ENCODE results near the gene UMODL1. TPM values are rescaled to one million over a fixed set of nuclear protein-coding genes. Genes with fewer than 3 reads are reported as not detected.

The UMODL1 gene
- total RNA-seq, 2 donors from 2014 or later, result 0.35 to 0.37 TPM

DNA sequence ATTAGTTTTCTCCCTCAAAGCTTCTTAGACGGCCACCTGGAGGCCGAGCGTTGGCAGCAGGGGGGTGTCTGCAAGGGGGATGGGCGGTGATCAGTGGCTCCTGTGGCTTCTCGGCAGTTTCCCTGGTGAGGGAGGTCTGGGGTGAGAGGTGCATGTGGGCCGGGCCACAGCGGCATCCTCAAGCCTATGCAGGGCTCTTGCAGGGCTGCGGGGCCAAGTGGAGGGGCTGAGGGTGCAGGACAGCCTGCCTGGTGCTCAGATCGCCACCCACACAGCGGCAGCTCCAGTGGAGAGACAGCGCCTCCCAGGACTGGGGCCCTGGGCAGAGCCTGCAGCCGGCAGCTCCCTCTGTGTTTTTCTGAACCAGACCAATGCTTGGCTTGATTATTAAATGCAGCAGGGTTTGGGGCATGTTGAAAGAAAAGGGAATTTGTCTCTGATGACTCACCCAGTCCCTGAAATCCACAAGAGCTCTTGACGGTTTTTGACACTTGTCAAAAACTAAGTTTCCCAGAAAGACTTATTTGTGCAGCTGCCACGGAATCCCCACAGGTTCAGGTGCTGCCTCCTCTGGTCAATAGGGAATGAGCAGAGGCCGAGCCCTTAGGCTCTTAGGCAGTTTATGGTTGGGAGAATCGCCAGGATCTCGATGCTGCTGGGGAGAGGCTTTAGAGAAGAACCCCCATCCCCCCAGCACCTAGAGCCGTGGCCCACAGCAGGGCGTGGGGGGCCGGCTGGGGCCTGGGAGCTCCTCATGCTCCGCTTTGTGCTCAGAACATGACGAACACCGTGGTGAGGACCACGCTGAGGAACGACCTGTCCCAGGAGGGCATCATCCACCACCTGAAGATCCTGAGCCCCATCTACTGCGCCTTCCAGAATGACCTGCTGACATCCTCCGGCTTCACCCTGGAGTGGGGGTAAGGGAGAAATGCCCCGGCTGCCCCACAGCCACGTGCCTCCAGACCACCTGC is 54.7 kb downstream of the UMODL1 start:
- H3K4me1 ChIP-seq, result no peaks in the 10 kb centered on the region
- no peak overlapping the region for H3K27ac ChIP-seq
- no peaks in the 10 kb centered on the region for H3K27me3 ChIP-seq
- no peaks in the 10 kb centered on the region for H3K9me3 ChIP-seq
- no peak for DNase-seq
- H3K4me3 ChIP-seq, result no peak overlapping the region
- intact Hi-C loops (cut with DNase I), result no loop called here
- no peak overlapping the region for H3K9ac ChIP-seq (ENCODE audit: low read depth in 2 of 2, low read length in 2 of 2)
- no peak for TF ChIP-seq CTCF (IDR thresholded peaks at IDR 0.05)
- no peaks in the 10 kb centered on the region for H3K36me3 ChIP-seq

DNA sequence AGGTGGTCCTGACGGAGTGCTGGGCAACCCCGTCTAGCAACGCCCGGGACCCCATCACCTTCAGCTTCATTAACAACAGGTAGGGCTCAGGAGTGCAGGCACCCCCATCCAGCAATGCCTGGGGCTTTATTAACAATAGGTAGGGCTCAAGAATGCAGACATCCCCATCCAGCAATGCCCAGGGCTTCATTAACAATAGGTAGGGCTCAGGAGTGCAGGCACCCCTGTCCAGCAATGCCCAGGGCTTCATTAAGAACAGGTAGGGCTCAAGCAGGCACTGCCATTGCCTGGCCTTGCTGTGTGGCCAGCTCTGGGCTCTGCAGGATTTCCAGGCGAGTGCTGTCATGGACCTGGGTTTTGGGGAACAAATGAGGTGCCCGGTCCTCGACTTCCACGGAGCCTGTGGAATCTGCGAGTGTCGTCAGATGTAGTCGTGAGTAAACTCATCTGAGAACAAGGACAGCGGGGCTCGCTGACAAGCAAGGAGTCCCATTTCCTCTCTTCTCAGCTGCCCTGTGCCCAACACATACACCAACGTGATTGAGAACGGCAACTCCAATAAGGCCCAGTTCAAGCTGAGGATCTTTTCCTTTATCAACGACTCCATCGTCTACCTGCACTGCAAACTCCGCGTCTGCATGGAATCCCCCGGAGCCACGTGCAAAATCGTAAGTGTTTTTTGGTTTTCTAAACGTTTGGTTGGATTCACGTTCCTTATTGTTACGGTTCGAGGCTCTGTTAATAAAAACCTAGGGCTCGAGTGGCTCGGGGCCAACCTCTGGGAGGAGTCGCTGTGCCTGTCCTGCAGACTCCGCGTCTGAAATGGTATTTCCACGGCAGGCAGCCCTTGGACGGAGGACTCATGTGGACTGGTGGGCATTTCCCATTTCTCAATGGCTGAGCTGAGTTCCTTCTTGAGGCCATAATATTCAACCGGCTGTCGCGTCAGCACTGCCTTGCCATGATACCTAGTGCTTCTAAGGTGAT is 56.3 kb downstream of the UMODL1 start:
- no peaks in the 10 kb centered on the region for H3K27me3 ChIP-seq
- DNase-seq, result no peak
- intact Hi-C loops (cut with DNase I), result no loop called here
- no peak overlapping the region for H3K9ac ChIP-seq (ENCODE audit: low read depth in 2 of 2, low read length in 2 of 2)
- TF ChIP-seq CTCF (IDR thresholded peaks at IDR 0.05), result no peak
- H3K9me3 ChIP-seq, result no peaks in the 10 kb centered on the region
- no peak overlapping the region for H3K27ac ChIP-seq
- no peak overlapping the region for H3K4me3 ChIP-seq
- no peaks in the 10 kb centered on the region for H3K36me3 ChIP-seq
- no peaks in the 10 kb centered on the region for H3K4me1 ChIP-seq

GRCh38 chr21:42129300-42130266 is 58.5 kb downstream of the UMODL1 start:
- intact Hi-C loops (cut with DNase I), result no loop called here
- no peaks in the 10 kb centered on the region for H3K36me3 ChIP-seq
- H3K9me3 ChIP-seq, result no peaks in the 10 kb centered on the region
- no peak for TF ChIP-seq CTCF (IDR thresholded peaks at IDR 0.05)
- H3K4me1 ChIP-seq, result no peaks in the 10 kb centered on the region
- no peak overlapping the region for H3K9ac ChIP-seq (ENCODE audit: low read depth in 2 of 2, low read length in 2 of 2)
- H3K27ac ChIP-seq, result no peak overlapping the region
- H3K27me3 ChIP-seq, result no peaks in the 10 kb centered on the region
- H3K4me3 ChIP-seq, result no peak overlapping the region
- DNase-seq, result no peak

DNA sequence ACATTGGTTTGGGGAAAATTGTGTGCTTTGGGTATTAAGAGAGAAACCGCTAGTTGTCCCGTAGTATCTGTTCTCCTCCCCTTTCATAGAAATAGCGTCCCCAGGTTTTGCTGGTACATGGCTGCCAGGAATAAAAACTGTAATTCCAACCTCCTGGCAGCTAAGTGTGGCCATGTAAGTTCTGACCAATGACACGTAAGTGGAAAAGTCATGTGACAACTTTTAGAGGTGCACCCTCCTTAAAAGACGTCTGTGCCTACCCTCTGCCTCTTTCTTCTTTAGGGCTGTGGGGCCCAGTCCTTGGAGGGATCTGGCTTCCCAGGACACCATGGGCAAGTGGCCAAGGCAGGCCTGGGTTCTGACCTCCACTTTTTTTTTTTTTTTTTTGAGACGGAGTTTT is 59.3 kb downstream of the UMODL1 start:
- no peak overlapping the region for H3K27ac ChIP-seq

More for the DNA sequence above, 59.3 kb downstream of the UMODL1 start:
- no peaks in the 10 kb centered on the region for H3K9me3 ChIP-seq
- intact Hi-C loops (cut with DNase I), result no loop called here
- DNase-seq, result no peak
- H3K4me3 ChIP-seq, result no peak overlapping the region
- H3K9ac ChIP-seq (ENCODE audit: low read depth in 2 of 2, low read length in 2 of 2), result no peak overlapping the region
- H3K27me3 ChIP-seq, result no peaks in the 10 kb centered on the region
- no peaks in the 10 kb centered on the region for H3K36me3 ChIP-seq
- H3K4me1 ChIP-seq, result no peaks in the 10 kb centered on the region
- TF ChIP-seq CTCF (IDR thresholded peaks at IDR 0.05), result no peak

Measured in colonic mucosa (tissue), 4 donors.